ENCODE measurements around the gene PGAP6.
"Not testable (repeated sequence)": the region's sequence is repeated elsewhere in the genome, so short reads cannot be mapped to it uniquely, and the experiment has no call there.

The PGAP6 gene

DNA sequence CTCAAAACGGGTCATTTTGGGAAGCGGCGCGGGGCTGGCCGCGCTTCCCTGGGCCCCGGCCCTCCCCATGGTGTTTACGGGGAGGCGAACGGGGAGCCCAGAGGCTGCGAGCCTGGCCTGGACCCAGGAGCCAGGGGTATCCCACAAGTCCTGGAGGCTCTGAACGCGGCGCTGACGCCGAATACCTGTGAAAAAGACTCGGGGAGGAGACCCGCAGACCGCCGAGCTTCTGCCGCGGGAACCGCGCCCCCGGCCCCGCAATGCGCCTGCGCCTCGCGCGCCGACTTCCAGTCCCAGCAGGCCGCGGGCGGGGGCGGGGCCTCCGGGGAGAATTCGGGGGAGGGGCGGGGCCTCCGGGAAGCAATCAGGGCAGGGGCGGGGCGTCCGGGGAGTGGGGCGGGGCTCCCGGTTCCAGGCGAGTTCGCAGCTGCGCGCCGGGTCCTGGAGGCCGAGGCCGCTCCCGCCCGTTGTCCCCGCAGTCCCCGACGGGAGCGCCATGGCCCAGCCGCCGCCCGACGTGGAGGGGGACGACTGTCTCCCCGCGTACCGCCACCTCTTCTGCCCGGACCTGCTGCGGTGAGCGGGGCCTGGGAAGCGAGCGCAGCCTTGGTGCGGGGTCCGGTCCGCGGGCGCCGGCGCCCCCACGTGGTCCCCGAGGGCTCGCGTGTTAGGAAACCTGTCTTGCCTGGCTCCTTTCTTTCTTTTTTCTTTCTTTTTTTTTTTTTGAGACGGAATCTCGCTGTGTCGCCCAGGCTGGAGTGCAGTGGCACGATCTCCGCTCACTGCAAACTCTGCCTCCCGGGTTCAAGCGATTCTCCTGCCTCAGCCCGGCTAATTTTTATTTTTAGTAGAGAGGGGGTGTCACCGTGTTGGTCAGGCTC lies 19.9 kb upstream of the PGAP6 start, which contains the start of gene DECR2:
DECR2 (plus strand) TSS at position 418 of the 881 bp plus-strand sequence; CDS start at position 497, 79 bp downstream.
- DNase-seq (ENCODE audit: low spot score): peak; percentile 93

DNA sequence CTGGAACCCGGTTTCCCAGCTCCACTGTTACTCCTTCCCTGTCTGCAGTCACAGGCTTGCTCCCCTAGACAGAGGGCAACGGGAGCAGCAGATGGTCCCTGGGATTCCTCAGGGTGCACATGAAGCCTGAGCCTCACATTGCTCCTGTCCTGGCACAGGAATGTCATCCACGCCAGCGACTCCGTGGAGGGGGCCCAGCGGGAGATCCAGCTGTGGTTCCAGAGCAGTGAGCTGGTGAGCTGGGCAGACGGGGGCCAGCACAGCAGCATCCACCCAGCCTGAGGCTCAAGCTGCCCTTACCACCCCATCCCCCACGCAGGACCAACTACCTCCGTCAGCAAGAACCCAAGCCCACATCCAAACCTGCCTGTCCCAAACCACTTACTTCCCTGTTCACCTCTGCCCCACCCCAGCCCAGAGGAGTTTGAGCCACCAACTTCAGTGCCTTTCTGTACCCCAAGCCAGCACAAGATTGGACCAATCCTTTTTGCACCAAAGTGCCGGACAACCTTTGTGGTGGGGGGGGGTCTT lies 18.3 kb upstream of the PGAP6 start:
- DNase-seq (ENCODE audit: low spot score): no peak

DNA sequence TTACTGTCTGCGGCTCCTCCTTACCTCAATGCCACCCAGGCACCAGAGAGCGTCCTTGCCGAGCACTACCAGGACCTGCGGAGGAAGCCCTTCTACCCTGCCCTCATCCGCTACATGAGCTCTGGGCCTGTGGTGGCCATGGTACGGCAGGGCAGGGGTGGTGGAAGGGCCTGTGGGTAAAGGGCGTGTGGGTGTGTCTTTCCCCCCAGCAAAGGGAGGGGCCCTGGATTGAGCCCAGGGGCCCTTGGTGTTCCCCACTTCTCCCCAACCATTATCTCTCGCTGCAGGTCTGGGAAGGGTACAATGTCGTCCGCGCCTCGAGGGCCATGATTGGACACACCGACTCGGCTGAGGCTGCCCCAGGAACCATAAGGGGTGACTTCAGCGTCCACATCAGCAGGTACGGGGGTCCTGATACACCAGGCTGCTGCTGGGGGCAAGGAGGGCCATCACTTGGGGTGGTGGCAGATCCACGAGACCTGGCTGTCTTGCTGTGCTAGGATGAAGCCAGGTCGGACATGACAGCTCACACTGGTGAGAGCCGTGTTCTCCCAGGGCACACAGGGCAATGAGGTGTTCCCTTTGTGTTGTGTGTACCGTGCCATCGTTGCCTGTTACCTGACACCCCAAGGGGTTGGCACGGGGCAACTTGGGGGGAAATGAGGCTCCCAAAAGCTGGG lies 17.7 kb upstream of the PGAP6 start:
- no peak for DNase-seq (ENCODE audit: low spot score)

DNA sequence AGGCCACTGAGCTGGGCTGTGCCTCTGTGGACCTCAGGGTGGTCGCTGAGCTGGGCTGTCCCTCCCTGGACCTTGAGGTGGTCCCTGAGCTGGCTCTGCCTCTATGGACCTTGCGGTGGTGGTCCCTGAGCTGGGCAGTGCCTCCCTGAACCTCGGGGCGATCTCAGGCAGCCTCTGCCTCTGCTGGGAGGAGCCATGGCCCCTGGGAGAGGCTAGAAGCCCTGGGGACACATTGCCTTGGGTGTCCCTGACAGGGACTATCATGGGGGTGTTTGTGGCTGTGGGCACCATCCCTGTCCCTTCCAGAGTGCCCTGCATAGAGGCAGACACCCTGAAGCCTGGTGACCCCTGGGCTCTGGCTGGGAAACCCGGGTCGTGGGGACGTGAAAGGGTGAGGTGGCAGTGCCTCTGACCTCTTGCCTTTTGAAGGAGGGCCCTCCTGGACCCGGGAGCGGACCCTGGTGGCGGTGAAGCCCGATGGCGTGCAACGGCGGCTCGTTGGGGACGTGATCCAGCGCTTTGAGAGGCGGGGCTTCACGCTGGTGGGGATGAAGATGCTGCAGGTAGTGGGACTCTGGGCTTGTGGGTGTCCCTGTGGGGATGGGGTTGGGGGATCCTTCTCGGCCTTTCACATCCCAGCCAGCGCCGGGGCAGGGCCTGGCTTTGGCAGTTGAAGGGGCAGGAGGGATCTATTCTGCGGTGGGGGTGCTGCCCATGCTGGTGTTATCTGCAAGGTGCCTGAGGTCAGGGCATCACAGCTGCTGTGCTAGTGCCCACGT lies 17.0 kb upstream of the PGAP6 start:
- no peak for DNase-seq (ENCODE audit: low spot score)

DNA sequence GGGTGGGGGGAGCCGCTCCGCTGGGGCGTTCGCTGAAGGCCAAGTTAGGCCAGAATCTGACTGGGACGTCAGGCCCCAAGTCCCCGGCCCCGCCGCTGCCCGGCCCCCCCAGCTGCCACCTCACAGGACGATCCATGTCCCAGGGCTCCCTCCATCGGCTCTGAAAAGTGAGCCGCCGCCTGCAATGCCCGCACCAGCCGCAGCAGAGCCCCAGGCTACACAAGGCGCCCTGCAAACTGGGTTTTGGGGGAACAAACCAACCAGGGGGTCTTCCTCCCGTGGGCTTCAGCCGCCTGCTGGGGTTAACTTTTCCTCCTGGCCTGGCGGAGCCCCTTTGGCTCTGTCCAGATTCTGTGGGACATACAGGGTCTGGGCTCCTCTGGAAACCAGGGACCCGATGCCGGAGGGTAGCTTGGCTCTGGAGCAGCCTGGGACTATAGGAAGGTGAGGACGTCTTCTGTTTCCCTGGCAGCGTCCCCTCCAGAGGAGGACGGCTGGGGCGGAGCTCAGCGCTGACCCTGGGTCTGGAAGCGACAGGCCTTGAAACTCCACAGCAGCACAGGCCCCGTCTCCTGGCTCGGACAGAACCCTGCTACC lies 16.1 kb upstream of the PGAP6 start:
- no peak for DNase-seq (ENCODE audit: low spot score)

DNA sequence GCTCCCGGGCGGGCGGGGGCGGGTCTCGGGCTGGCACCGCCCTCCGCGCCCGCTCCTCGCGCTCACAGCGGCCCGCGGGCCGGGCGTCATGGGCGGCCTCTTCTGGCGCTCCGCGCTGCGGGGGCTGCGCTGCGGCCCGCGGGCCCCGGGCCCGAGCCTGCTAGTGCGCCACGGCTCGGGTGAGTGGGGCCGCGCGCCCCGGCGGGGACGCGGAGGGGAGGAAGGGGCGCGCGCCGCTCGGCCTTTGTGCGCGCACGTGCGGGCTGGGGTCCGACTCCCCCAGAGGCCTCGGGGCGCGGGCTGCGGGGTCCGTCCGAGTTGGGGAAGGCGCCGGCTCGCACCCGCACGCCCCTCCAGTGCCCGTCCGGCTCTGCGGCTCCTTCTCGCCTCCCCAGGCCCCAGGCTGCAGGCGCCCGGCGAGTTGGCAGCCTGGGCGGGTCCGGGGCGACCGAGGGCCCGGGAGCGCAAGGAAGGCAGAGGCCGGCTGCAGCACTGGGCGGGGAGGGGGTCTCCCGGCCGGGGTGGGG lies 15.4 kb upstream of the PGAP6 start, which contains the start of gene NME4:
NME4 (plus strand) TSS at position 65 of the 527 bp plus-strand sequence; CDS start at position 89, 24 bp downstream.
- no peak for DNase-seq (ENCODE audit: low spot score)

DNA sequence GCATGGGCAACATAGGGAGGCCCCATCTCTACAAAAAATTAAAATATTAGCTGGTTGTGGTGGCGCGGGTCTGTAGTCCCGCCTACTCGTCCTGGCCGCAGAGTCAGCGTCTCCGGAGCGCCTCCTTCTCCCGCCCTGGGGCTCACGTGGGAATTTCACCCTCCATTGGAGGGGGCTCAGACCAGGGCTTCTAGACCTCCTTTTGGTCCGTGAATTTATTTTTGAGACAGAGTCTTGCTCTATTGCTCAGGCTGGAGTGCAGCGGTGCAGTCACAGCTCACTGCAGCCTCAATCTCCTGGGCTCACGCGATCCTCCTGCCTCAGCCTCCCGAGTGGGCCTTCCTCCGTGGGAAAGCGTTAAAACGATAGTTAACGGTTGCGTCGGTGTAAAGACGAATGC lies 14.8 kb upstream of the PGAP6 start:
- no peak for DNase-seq (ENCODE audit: low spot score)

DNA sequence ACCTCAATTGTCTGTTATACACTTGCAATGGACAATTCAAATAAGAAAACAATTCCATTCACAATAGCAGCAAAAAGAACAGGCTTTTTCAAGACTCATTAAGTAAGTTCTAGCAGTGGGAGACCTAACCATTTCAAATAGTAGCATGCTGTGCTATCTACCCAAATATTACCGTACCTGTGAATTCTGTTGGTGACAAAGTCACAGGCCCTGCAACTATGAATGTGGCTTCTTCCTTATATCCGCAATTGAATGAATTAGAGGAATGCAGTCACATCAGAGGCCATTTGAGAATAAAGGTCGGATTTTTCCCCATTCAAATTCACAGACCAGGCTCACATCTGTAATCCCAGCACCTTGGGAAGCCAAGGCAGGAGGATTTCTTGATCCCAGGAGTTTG lies 14.4 kb upstream of the PGAP6 start:
- DNase-seq (ENCODE audit: low spot score): no peak

DNA sequence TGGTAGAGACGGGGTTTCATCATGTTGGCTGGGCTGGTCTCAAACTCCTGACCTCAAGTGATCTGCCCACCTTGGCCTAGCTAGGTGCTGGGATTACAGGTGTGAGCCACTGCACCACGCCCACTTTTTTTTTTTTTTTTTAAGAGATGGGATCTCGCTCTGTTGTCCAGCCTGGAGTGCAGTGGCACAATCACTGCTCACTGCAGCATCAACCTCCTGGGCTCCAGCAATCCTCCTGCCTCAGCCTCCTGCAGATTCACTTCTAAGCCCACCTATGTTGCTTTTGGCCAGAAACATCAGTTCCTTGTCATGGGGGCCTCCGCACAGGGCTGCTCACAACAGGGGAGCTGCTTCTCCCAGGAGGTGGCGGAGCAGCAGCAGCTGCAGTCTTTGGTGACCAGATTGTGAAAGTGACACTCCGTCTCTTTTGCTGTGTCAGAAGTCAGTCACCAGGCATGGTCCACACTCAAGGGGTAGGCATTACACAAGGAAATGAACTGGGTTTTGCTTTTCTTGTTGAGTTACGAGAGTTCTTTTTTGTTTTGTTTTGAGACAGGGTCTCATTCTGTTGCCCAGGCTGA lies 10.8 kb upstream of the PGAP6 start:
- DNase-seq (ENCODE audit: low spot score): no peak

DNA sequence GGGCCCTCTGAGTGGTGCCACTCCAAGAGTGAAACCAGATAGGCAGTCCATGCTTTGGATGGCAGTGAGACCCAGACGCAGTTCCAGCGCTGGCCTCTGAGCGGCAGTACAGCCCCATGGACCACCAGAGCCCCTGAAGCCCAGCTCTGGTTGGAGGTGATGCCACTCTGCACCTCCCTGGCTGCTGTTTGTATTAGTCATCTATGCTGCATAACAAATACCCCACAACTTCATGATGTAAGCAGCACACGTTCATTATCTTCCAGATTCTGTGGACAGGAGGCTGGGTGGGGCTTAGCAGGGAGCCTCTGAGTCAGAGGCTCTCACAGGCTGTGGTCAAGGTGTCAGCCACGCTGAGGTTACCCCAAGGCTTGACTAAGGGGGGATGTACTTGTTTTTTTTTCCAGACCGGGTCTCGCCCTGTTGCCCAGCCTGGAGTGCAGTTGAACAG lies 10.1 kb upstream of the PGAP6 start:
- DNase-seq (ENCODE audit: low spot score): no peak

DNA sequence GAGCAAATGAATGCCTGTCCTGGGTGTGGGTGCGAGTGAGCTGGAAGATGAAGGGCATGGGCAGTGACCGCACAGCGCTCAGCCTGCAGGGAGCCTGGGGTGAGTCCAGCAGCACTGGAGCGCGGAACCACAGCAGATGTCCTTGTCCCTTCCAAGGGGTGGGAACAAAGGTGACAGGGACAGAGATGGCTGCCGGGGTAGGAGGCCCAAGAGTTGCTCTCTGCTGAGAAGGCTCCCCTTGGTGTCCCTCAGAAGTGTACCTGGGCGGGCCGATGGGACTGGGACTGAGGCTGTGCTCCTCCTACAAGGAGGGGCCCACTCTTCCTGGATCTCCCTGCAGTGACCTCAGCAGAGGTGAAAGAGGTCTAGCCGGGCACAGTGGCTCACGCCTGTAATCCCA lies 7.6 kb upstream of the PGAP6 start:
- no peak for DNase-seq (ENCODE audit: low spot score)

DNA sequence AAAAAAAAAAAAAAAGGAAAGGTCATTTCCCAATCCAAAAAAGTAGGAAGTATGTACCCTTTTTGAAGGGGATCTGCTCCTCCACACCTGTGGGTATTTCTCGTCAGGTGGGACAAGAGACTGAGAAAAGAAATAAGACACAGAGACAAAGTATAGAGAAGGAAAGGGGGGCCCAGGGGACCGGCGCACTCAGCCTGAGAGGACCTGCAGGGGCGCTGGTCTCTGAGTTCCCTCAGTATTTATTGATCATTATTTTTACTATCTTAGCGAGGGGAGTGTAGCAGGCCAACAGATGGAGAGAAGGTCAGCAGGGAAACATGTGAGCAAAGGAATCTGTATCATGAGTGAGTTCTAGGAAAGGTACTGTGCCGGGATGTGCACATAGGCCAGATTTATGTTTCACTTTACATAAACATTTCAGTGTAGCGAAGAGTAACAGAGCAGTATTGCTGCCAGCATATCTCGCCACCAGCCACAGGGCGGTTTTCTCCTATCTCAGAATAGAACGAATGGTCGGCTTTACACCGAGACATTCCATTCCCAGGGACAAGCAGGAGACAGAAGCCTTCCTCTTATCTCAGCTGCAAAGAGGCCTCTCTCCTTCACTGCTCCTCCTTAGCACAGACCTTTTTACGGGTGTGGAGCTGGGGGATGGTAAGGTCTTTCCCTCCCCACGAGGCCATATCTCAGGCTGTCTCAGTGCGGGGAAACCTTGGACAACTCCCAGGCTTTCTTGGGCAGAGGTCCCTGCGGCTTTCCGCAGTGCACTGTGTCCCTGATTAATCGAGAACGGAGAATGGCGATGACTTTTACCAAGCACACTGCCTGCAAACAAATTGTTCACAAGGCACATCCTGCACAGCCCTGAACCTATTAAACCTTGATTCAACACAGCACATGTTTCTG lies 6.2 kb upstream of the PGAP6 start:
- DNase-seq (ENCODE audit: low spot score): not testable (repeated sequence)

DNA sequence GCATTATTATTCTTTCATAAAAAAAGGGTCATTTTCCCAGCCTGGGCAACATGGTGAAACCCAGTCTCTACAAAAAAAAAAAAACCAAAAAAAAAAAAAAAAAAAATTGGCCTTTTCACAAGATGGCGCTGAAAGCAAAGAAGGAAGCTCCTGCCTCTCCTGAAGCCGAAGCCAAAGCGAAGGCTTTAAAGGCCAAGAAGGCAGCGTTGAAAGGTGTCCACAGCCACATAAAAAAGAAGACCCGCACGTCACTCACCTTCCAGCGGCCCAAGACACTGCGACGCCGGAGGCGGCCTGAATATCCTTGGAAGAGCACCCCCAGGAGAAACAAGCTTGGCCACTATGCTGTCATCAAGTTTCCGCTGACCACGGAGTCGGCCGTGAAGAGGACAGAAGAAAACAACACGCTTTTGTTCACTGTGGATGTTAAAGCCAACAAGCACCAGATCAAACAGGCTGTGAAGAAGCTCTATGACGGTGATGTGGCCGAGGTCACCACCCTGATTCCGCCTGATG lies 4.9 kb upstream of the PGAP6 start:
- DNase-seq (ENCODE audit: low spot score): no peak

DNA sequence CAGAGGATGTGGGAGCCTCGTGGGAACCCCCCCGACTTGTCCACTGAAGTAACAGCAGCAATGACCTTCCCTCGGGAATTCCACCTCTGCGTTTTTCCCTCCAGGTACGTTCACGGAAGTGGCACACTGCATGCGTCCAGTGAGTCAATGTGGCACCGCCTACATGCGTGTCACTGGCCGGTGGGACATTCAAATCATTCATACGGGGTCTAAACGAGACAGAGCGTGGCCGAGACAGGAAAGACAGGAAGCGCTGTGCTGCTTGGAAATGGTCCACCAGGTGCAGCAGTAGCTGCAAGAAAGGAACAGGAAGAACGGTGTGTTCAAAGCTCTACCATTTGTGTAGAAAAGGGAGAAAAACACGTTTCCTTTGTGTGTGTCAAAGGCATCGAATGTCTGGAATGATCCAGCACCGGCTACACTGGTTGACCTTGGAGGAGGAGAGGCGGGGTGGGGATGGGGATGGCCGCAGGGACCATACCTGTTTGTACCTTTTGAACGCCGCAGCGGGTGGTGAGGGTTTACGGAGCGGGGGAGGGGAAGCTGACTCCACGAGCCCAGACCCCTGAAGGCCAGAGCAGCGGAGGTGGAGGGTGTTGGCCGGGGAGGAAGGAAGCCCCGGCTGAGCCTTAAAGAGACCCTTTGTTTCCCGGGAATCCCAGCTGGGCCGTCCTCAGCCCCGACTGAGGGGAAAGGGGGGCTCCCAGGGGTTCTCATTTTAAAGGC lies 1.7 kb upstream of the PGAP6 start:
- DNase-seq (ENCODE audit: low spot score): no peak

DNA sequence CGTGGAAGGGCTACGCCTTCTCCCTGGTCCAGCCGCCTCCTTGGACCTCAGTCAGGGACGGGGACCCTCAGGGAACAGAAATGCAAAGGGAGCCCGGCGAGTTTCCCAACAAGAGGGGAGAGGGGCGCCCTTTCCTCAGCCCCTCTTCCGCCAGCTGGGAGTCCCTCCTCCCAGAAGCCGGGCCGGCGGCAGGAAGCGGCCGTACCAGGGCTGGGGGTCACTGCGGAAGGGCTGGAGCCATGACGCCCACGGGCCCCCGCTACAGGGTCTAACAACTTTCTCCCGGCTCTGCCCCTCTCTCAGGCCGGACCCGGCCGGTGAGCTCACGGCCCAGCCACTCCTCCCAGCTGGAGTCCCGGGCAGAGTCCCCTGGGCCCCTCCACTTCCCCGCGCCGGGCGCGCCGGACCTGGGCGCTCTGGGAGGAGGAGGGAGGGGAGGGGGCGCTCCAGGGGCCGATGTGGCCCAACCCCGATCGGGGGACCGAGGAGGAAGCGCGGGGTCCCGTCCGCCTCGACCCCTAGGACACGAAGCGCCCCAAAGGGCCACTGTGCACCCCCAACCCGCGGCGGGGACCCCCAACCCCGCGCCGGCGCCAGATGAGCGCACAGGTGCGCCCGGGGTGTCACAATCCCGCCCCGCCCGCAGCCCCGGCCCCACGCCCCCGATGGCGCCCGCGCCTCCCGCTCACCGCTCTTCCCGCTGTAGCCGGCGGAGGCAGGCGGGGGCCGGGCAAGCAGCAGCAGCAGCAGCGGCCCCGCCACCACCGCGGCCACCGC lies 578 bp downstream of the PGAP6 start:
- DNase-seq (ENCODE audit: low spot score): no peak

DNA sequence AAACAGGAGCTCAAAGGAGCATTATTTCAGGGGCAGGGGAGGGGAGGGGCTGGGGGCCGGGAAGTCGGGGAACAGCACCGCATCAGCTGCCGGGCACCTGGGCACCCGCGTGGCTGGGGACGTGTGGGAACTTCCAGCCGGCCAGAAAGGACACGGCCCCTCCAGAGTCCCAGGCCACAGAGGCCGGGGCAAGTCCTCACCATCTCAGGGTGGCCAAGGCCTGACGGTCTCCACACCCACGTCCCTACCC lies 1.1 kb downstream of the PGAP6 start:
- DNase-seq (ENCODE audit: low spot score): no peak

DNA sequence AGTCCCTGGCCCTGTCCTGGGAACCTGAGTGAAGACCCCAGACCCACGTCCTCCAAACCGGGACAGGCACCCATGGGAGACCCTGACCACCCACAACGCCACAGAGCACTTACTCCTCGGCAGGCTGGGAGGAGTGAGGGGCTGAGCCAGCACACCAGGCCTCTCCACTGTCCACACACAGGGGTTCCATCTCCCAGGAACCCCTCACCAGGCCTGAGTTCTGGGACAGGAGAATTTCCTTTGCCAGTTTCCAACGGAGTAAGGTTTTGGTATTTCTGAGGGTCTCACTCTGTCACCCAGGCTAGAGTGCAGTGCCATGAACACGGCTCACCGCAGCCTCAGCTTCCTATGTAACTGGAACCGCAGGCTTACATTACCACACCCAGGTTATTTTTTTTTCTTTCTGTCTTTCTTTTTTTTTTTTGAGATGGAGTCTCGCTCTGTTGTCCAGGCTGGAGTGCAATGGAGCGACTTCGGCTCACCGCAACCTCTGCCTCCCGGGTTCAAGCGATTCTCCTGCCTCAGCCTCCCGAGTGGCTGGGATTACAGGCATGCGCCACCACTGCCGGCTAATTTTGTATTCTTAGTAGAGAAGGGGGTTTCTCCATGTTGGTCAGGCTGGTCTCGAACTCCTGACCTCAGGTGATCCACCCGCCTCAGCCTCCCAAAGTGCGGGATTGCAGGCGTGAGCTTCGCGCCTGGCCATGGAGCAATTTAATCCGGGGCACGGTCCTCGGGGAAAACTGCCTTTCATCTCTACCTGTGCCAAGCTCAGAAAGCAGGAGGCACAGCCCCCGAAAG lies 1.6 kb downstream of the PGAP6 start:
- DNase-seq (ENCODE audit: low spot score): no peak
